ENCODE data around the gene LHFPL3. TPM values are rescaled to one million over a fixed set of nuclear protein-coding genes. Genes with fewer than 3 reads are reported as not detected.

Gene LHFPL3
- total RNA-seq, 1 donor from 2014 or later: 0.30 TPM

DNA sequence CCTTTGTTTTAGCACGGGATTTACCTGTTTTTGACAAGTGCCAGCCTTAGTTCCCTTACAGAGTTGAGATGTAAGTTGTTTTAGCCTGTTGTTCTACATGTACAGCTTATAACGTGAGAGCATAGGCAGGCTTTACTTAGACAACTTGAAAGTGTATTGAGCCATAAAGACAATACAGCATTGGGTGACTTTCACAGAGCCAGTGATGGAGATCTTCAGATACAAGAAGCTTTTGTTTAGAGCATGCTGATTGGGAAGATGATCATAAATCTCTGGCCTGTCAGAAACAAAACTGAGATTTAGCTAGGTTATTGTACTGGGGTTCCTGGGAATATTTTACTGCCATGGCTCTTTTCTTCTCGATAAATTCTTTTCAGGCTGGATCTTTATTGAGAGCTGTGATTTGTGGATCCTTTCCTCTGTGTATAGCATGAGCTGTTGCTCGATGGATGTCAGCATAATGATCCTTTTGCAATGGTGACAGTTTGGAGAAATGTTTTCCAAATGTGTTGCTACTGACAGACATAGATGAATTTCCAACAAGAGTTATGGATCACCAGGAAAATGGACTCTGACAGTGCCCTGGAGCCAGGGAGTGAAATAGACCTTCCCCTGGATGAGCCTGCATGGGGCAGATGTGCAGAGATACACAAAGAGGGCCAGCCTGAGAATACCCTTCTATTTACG lies 30.2 kb downstream of the LHFPL3 start:
- H3K36me3 ChIP-seq: no peaks in the 10 kb centered on the region
- H3K4me3 ChIP-seq: no peak overlapping the region
- H3K9ac ChIP-seq: no peak overlapping the region
- no peak overlapping the region for H3K27ac ChIP-seq
- H3K4me1 Mint-ChIP-seq: no peaks in the 10 kb centered on the region
- H3K9me3 Mint-ChIP-seq: no peaks in the 10 kb centered on the region
- no peaks in the 10 kb centered on the region for H4K20me1 ChIP-seq (ENCODE audit: low read depth)
- no peaks in the 10 kb centered on the region for H3K79me2 ChIP-seq (ENCODE audit: low read depth)
- H3K4me1 ChIP-seq: no peaks in the 10 kb centered on the region
- DNase-seq (ENCODE audit: low spot score): no peak
- TF ChIP-seq, protein P1, sequence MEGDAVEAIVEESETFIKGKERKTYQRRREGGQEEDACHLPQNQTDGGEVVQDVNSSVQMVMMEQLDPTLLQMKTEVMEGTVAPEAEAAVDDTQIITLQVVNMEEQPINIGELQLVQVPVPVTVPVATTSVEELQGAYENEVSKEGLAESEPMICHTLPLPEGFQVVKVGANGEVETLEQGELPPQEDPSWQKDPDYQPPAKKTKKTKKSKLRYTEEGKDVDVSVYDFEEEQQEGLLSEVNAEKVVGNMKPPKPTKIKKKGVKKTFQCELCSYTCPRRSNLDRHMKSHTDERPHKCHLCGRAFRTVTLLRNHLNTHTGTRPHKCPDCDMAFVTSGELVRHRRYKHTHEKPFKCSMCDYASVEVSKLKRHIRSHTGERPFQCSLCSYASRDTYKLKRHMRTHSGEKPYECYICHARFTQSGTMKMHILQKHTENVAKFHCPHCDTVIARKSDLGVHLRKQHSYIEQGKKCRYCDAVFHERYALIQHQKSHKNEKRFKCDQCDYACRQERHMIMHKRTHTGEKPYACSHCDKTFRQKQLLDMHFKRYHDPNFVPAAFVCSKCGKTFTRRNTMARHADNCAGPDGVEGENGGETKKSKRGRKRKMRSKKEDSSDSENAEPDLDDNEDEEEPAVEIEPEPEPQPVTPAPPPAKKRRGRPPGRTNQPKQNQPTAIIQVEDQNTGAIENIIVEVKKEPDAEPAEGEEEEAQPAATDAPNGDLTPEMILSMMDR (IDR thresholded peaks at IDR 0.05): no peak
- TF ChIP-seq EZH2phosphoT487 (IDR thresholded peaks at IDR 0.05) (no peak), EZH2 (IDR thresholded peaks at IDR 0.05) (no peak)
- no peaks in the 10 kb centered on the region for H3K27me3 Mint-ChIP-seq (ENCODE audit: insufficient read depth, low read depth)
- no peak overlapping the region for H2AFZ ChIP-seq (replicated peaks)
- no peaks in the 10 kb centered on the region for H3F3A ChIP-seq (ENCODE audit: low read depth)
- no peak overlapping the region for H3K4me3 Mint-ChIP-seq
- no peaks in the 10 kb centered on the region for H3K9me3 ChIP-seq (ENCODE audit: low read depth)
- H3K27ac Mint-ChIP-seq: no peak overlapping the region
- H3K36me3 Mint-ChIP-seq: no peaks in the 10 kb centered on the region
- no peaks in the 10 kb centered on the region for H3K27me3 ChIP-seq
- H3K4me2 ChIP-seq: no peak overlapping the region

DNA sequence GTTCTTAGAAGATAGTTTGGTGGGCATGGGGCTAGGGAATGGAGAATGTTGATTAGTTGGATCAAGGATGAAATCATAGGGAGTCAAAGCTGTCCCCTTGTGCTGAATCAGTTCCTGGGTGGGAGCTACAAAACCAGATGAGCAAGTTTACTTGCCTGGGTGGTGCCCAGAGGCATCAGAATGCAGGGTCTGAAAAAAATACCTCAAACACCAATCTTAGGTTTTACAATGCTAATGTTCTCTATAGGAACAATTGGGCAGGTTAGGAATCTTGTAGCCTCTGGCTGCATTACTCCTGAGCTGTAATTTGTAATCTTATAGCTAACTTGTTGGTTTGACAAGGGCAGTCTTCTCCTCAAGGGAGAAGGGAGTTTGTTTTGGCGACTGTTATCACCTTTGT lies 34.4 kb downstream of the LHFPL3 start:
- H3K27me3 ChIP-seq: no peaks in the 10 kb centered on the region
- H3F3A ChIP-seq (ENCODE audit: low read depth): no peaks in the 10 kb centered on the region
- no peak overlapping the region for H3K4me2 ChIP-seq
- no peak overlapping the region for H3K27ac ChIP-seq
- Mint-ChIP-seq H3K4me1 (peaks cover 7% of the 10 kb centered on the region), H3K27me3 (ENCODE audit: insufficient read depth, low read depth) (no peaks in the 10 kb centered on the region), H3K9me3 (no peaks in the 10 kb centered on the region), H3K36me3 (no peaks in the 10 kb centered on the region), H3K27ac (no peak overlapping the region), H3K4me3 (no peak overlapping the region)
- no peak overlapping the region for H3K4me3 ChIP-seq
- H3K9ac ChIP-seq: no peak overlapping the region
- H3K36me3 ChIP-seq: no peaks in the 10 kb centered on the region
- no peaks in the 10 kb centered on the region for H3K9me3 ChIP-seq (ENCODE audit: low read depth)
- TF ChIP-seq EZH2phosphoT487 (IDR thresholded peaks at IDR 0.05) (no peak), EZH2 (IDR thresholded peaks at IDR 0.05) (no peak)
- TF ChIP-seq, protein P1 (IDR thresholded peaks at IDR 0.05): no peak
- H4K20me1 ChIP-seq (ENCODE audit: low read depth): no peaks in the 10 kb centered on the region
- H2AFZ ChIP-seq (replicated peaks): no peak overlapping the region
- H3K4me1 ChIP-seq: no peaks in the 10 kb centered on the region
- H3K79me2 ChIP-seq (ENCODE audit: low read depth): no peaks in the 10 kb centered on the region
- DNase-seq (ENCODE audit: low spot score): no peak

DNA sequence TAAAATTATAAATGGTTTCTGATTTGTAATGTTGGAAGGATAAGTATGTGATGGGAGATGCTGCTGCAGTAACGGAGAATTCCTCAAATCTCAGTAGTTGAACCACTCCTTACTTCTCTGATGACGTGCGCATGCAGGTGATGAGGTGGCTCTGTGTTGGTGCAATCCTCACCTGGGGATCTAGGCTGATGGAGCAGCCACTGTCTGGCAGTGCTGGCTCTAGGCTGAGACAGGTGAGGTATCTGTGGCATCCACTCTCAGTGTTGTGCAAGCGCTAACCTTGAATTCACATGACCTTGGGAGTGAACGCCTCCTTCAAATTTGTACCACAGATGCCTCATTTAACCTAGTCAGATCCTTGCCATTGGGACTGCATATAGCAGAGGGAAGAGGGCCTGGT lies 35.0 kb downstream of the LHFPL3 start:
- no peak overlapping the region for H3K27ac Mint-ChIP-seq
- Histone ChIP-seq H3K9ac (no peak overlapping the region), H3K4me3 (no peak overlapping the region), H4K20me1 (ENCODE audit: low read depth) (no peaks in the 10 kb centered on the region), H3K9me3 (ENCODE audit: low read depth) (no peaks in the 10 kb centered on the region), H3K27ac (no peak overlapping the region), H3K4me2 (no peak overlapping the region), H3K4me1 (no peaks in the 10 kb centered on the region), H3K36me3 (no peaks in the 10 kb centered on the region), H3K79me2 (ENCODE audit: low read depth) (no peaks in the 10 kb centered on the region), H3F3A (ENCODE audit: low read depth) (no peaks in the 10 kb centered on the region), H2AFZ (replicated peaks) (no peak overlapping the region), H3K27me3 (no peaks in the 10 kb centered on the region)
- no peak for DNase-seq (ENCODE audit: low spot score)
- no peaks in the 10 kb centered on the region for H3K36me3 Mint-ChIP-seq
- no peaks in the 10 kb centered on the region for H3K9me3 Mint-ChIP-seq
- H3K27me3 Mint-ChIP-seq (ENCODE audit: insufficient read depth, low read depth): no peaks in the 10 kb centered on the region
- peaks cover 13% of the 10 kb centered on the region for H3K4me1 Mint-ChIP-seq
- no peak overlapping the region for H3K4me3 Mint-ChIP-seq
- TF ChIP-seq, protein P1 (IDR thresholded peaks at IDR 0.05): no peak
- TF ChIP-seq EZH2 (IDR thresholded peaks at IDR 0.05): no peak
- TF ChIP-seq EZH2phosphoT487 (IDR thresholded peaks at IDR 0.05): no peak
